Gastrocnemius medialis (tissue), 4 donors: ENCODE measurements around the gene MCUB. TPM values are rescaled to one million over a fixed set of nuclear protein-coding genes. Genes with fewer than 3 reads are reported as not detected.

Source experiments
- ATAC-seq, 2 donors: fragments of 150-250 bp; one replicate each; pipeline ENCODE4 v1.9.1; 2016
- DNase-seq, 2 donors: peaks; one replicate each; pipeline ENCODE4 v3.0.0-alpha.2; 2019
- H3K27ac ChIP-seq, 4 donors: fragments of 200-600 bp; sonication (generic); 1 replicate in 1 of 4; 2 replicates in 3 of 4; pipeline ENCODE4 v1.5.1; 2016 to 2018; ENCODE audit warnings: mild to moderate bottlenecking in 2 of 4, moderate library complexity in 1 of 4
- H3K27me3 ChIP-seq, 3 donors: fragments of 200-600 bp; sonication (generic) in 2 of 3; 1 replicate in 1 of 3; 2 replicates in 2 of 3; pipeline versions ENCODE4 v1.5.1 to v1.6.0; 2016 to 2019; ENCODE audit warnings: mild to moderate bottlenecking in 1 of 3, moderate library complexity in 1 of 3
- H3K36me3 ChIP-seq, 2 donors: fragments of 200-600 bp; sonication (generic) in 1 of 2; one replicate each; pipeline ENCODE4 v1.5.1; 2017 to 2018
- H3K4me1 ChIP-seq, 2 donors: fragments of 200-600 bp; sonication (generic) in 1 of 2; one replicate each; pipeline ENCODE4 v1.5.1; 2016 to 2017; ENCODE audit warnings: mild to moderate bottlenecking in 2 of 2
- H3K4me3 ChIP-seq, 4 donors: fragments of 200-600 bp; sonication (generic) in 3 of 4; 1 replicate in 1 of 4; 2 replicates in 3 of 4; pipeline ENCODE4 v1.5.1; 2016 to 2019; ENCODE audit warnings: mild to moderate bottlenecking in 2 of 4
- H3K9me3 ChIP-seq, 3 donors: fragments of 200-600 bp; sonication (generic) in 2 of 3; 1 replicate in 1 of 3; 2 replicates in 2 of 3; pipeline ENCODE4 v1.5.1; 2016 to 2019
- POLR2A ChIP-seq, 2 donors: fragments of 450-650 bp; IDR thresholded peaks; one replicate each; pipeline ENCODE4 v1.6.1; 2017; ENCODE audit warnings: antibody characterized with exemption in 2 of 2, mild to moderate bottlenecking in 2 of 2, moderate library complexity in 2 of 2
- in situ Hi-C, 4 donors: fragments of 200-750 bp; cut with MboI; loops; one replicate each; pipeline versions ENCODE4 v1.15.0 to v1.8.0; 2017; ENCODE audit warnings: low sequenced_read_pairs in 4 of 4
- intact Hi-C: fragments of 100-400 bp; cut with DNase I; formaldehyde crosslinking; loops from one replicate; pipeline ENCODE4 v1.15.1; 2023; ENCODE audit warnings: low total_unique reads
- total RNA-seq, 4 donors: library from RNA; depleted of rRNA; stranded (reverse); fragments of >200 nt; gene quantifications; one replicate each; pipeline versions ENCODE4 v1.1.0 to v1.2.3, GENCODE V29; 2016
- TF ChIP-seq, protein P1 (sequence below), 5 experiments: fragments of 450-650 bp in 3 of 5; fragments of 200-600 bp in 2 of 5; sonication (generic) in 2 of 5; IDR thresholded peaks in 4 of 5; conservative IDR thresholded peaks in 1 of 5; 1 replicate in 4 of 5; 2 replicates in 1 of 5; pipeline ENCODE4 v1.5.1; 2016 to 2019; ENCODE audit warnings: antibody characterized with exemption in 5 of 5, mild to moderate bottlenecking in 3 of 5, moderate library complexity in 3 of 5

Gene MCUB
- total RNA-seq, 4 donors from 2014 or later = 2.6 to 5.6 (median 4.0) TPM

GRCh38 chr4:109629775-109630174, 69.7 kb downstream of the MCUB start:
- Histone ChIP-seq H3K4me1 (no peaks in the 10 kb centered on the region), H3K27ac (no peak overlapping the region), H3K9me3 (no peaks in the 10 kb centered on the region), H3K27me3 (no peaks in the 10 kb centered on the region), H3K4me3 (no peak overlapping the region), H3K36me3 (no peaks in the 10 kb centered on the region)
- in situ Hi-C loops = no loop called here
- ATAC-seq (no peak), DNase-seq (no peak)
- intact Hi-C loops = no loop called here
- no peak for TF ChIP-seq POLR2A (IDR thresholded peaks at IDR 0.05)
- TF ChIP-seq, protein P1, sequence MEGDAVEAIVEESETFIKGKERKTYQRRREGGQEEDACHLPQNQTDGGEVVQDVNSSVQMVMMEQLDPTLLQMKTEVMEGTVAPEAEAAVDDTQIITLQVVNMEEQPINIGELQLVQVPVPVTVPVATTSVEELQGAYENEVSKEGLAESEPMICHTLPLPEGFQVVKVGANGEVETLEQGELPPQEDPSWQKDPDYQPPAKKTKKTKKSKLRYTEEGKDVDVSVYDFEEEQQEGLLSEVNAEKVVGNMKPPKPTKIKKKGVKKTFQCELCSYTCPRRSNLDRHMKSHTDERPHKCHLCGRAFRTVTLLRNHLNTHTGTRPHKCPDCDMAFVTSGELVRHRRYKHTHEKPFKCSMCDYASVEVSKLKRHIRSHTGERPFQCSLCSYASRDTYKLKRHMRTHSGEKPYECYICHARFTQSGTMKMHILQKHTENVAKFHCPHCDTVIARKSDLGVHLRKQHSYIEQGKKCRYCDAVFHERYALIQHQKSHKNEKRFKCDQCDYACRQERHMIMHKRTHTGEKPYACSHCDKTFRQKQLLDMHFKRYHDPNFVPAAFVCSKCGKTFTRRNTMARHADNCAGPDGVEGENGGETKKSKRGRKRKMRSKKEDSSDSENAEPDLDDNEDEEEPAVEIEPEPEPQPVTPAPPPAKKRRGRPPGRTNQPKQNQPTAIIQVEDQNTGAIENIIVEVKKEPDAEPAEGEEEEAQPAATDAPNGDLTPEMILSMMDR (IDR thresholded peaks at IDR 0.05 in 4 of 5, conservative IDR thresholded peaks at IDR 0.05 in 1 of 5) = no peak

DNA sequence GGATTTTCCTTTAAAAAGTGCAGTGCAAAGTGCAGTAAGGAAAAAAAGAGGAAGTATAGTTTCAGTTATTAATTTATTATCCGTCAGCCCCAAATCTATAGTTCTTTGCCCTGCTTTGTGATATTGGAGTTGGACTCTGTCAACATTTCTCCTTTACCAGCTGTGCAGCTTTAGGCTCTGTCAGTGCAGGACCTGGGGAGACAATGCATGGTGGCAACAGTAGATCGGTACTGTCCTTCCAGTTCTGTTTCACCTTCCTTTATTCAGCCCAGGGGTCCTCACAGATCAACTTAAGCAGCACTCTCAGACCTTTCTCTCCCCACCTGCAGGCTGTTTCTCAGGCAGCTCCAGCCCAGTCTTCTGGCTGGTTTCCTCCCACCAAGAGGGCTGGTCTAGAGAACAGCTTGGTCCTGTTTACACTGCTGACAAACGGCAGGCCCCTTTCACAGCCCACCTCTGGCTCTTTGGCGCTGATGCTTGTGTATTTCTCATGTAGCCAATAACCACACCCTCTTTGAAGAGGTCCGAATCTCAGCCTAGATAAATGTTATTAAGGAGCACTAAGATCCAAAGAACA, 71.6 kb downstream of the MCUB start:
- H3K9me3 ChIP-seq = no peaks in the 10 kb centered on the region
- H3K4me1 ChIP-seq = no peaks in the 10 kb centered on the region
- no peak overlapping the region for H3K4me3 ChIP-seq
- H3K36me3 ChIP-seq = no peaks in the 10 kb centered on the region
- ATAC-seq (no peak), DNase-seq (no peak)
- H3K27me3 ChIP-seq = no peaks in the 10 kb centered on the region
- intact Hi-C loops (no loop called here), in situ Hi-C loops (no loop called here)
- H3K27ac ChIP-seq = no peak overlapping the region
- TF ChIP-seq, protein P1 (IDR thresholded peaks at IDR 0.05 in 4 of 5, conservative IDR thresholded peaks at IDR 0.05 in 1 of 5) = no peak
- TF ChIP-seq POLR2A (IDR thresholded peaks at IDR 0.05) = no peak

DNA sequence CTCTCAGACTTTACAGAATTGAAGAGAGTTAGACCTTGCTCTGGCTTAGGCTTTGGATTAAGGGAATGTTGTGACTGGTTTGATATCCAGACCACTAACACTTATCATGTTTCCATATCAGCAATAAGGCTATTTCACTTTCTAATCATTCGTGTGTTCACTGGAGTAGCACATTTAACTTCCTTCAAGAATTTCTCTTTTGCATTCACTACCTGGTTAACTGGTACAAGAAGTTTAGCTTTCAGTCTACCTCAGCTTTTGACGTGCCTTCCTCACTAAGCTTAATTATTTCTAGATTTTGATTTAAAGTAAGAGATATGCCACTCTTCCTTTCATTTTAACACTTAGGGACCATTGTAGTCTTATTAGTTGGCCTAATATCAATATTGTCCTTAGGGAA, 80.6 kb downstream of the MCUB start:
- no peaks in the 10 kb centered on the region for H3K9me3 ChIP-seq
- no peak for ATAC-seq
- TF ChIP-seq POLR2A (IDR thresholded peaks at IDR 0.05) = no peak
- TF ChIP-seq, protein P1 (IDR thresholded peaks at IDR 0.05 in 4 of 5, conservative IDR thresholded peaks at IDR 0.05 in 1 of 5) = no peak

DNA sequence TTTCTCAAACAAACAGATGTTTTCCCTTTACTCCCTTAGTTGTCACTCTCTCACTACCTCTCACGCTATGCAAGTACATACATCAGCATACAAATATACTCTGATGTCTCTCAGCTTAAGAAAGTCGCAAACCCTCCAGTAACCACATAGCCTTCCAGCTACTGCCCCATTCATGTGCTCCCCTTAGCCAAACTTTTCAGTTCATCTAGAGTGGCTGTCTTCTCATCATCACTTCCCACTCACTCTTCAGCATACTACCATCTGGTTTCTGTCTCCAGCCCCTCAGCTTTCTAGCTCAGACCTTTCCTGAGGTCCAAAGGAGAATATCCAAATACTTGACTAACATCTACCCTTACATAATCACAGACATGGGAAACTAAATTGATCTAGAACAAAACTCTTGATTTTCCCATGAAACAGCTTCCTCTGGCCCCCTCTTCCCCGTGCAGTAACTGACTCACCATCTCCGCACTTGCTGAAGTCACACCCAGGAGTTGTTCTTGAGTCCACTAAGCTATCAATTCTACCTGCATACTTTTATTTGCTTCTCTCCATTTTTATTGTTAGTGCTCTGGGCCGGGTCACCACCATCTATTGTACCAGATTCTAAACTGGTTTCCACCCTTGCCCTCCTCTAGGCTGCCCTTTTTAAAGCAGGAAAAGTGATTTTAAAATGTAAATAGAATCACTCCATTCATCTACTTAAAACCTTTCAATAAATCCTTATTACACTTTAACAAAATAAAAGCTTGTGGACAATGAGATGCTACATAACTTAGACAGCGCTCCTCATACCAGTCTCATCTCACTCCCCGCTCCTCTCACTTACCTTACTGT, 86.0 kb downstream of the MCUB start:
- H3K36me3 ChIP-seq = no peaks in the 10 kb centered on the region
- DNase-seq (no peak), ATAC-seq (no peak)
- no peaks in the 10 kb centered on the region for H3K27me3 ChIP-seq
- intact Hi-C loops (no loop called here), in situ Hi-C loops (no loop called here)
- no peak overlapping the region for H3K27ac ChIP-seq
- no peaks in the 10 kb centered on the region for H3K4me1 ChIP-seq
- no peaks in the 10 kb centered on the region for H3K9me3 ChIP-seq
- no peak overlapping the region for H3K4me3 ChIP-seq
- TF ChIP-seq POLR2A (IDR thresholded peaks at IDR 0.05) = no peak
- TF ChIP-seq, protein P1 (IDR thresholded peaks at IDR 0.05 in 4 of 5, conservative IDR thresholded peaks at IDR 0.05 in 1 of 5) = no peak

More for the DNA sequence above, 80.6 kb downstream of the MCUB start:
- H3K4me3 ChIP-seq = no peak overlapping the region
- DNase-seq = no peak
- H3K27me3 ChIP-seq = no peaks in the 10 kb centered on the region
- no peaks in the 10 kb centered on the region for H3K36me3 ChIP-seq
- H3K27ac ChIP-seq = no peak overlapping the region
- in situ Hi-C loops = no loop called here
- no peaks in the 10 kb centered on the region for H3K4me1 ChIP-seq
- intact Hi-C loops = no loop called here
